Cerebellar cortex (tissue), 1 donor: Measurements from ENCODE around the gene ATP5MC2.
"Not testable (repeated sequence)": the region's sequence is repeated elsewhere in the genome, so short reads cannot be mapped to it uniquely, and the experiment has no call there.

Experiments
- DNase-seq: peaks from one replicate; pipeline ENCODE4 v3.0.0-alpha.2; 2015; ENCODE audit warnings: low spot score

ATP5MC2 gene

DNA sequence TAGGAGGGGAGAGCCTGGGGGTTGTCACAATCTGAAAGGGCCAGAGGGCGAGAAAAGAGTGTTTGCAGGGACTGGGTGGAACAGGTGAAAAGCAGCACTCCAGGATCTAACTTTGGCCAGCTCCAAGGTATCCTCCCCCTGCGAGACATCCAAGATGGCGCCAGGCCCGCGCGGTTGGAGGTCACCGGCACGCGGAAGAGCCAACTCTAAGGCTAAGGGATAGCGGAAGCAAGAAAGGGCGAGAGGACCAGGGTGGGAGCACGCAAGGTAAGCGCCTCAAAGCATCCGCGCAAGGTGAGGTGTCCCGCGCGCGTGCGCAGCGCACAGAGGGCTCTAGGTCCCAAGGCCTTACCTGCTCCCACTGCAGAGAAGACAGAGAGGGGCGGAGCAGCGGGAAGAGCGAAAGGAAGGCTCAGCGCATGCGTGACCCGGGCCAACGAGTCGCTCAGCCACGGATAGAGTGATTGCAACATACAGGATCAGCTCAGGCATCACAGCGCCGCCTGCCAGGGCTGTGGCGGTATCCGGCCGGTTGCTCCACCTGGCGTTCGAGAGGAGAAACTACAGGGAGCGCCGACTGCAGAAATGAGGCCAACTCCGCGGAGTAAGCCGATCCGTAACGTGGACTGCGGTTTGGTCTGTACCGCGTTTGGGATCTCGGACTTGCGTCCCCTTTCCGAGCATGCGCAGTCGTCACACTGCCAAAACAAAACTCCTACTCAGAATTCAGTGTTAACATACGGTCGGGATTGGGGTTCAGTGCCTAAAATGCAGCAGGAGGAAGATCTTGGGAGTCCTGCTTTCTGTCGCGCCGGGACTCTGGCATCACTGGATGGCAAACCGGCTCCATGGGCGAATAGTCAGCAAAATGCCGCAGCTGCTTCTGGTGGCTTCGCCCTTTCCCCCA is at the start of gene ATP5MC2:
Gene ATP5MC2, minus strand, starts transcription at position 383 of the 907 bp plus-strand sequence. CDS start 3,469 bp downstream, outside the sequence.
- peak; percentile 99 for DNase-seq

DNA sequence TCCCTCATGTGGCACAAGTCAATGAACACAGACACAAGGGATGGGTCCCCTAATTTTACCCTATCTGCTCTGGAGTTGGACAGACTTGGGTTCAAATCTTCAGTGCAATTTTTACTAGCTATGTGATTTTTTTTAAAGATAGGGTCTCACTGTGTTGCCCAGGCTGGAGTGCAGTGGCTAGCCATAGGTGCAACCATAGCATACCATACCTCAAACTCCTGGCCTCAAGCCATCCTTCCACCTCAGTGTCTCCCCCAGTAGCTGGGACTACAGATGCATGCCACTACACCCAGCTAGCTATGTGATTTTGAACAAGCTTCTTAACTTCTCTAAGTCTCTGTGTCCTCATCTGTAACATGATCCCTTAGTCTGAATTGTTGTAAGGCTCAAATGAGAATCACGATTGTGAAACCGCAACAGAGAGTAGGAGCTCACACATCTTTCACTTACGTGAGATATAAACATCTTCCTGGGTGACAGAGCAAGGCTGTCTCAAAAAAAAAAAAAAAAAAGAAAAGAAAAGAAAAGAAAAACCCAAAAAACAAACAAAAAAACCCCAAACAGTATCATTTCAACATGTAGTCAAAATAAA is 46.7 kb upstream of the ATP5MC2 start:
- no peak for DNase-seq

DNA sequence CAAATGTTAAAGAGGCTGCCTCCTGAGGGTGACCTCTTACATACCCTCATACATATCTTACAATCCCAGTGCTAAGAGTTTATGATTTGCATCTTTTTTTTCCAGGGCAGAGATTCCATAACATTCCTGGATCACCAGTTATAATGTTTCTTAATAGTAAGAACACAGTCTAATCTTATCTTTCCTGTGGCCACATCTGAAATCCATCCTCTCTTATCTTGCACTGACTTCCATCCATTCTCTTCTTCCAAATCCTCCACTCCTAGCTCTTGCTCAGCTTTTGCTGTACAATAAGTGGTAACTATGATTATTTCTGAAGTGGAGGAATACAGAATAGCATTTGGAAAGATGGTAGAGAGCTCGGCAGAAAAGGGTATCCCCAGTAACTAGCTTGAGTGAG is 45.1 kb upstream of the ATP5MC2 start:
- DNase-seq, result no peak

DNA sequence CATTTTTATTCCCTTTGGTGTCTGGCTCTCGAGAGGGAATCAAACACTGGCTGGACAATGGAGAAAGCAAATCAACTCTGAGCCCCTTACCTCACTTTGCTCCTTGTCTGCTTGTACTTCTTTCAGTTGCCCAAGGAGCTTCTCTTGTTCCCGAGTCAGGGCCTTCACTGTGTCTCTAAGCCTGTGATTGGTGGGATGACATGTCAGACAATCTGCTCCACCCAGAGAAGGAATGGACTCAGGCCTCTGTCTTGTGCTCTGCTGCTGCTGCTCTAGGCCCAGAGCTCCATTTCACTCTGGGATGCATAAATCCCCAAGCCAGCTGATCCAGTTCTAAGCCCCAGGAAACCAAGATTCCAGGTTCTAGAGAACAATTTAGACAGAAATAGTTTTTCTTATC is 43.8 kb upstream of the ATP5MC2 start:
- DNase-seq, result no peak

DNA sequence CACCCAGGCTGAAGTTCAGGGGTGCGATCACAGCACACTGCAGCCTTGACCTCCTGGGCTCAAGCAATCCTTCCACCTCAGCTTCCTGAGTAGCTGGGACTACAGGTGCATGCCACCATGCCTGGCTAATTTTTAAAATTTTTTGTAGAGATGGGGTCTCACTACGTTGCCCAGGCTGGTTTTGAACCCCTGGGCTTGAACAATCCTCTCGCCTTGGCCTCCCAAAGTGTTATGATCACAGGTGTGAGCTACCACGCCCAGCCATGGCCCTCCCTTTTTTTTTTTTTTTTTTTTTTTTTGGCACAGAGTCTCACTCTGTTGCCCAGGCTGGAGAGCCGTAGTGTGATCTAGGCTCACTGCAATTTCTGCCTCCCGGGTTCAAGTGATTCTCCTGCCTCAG is 42.7 kb upstream of the ATP5MC2 start:
- not testable (repeated sequence) for DNase-seq

DNA sequence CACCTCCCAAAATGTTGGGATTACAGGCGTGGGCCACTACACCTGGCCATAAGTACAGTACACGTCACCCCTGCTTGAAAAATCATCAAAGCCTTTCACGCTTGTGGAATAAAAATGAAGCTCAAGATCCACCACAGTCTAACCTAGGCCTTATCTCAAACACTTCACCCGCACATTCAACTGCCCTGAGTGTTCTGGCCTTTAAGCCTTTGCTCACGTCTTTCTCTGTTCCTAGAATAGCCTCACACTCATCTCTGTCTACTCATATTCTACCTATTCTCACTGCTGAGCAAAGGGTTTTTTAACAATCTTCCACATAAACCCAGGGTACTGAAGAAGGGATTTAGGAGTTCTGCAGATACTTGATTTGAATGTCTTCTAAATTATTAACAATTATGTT is 41.4 kb upstream of the ATP5MC2 start:
- no peak for DNase-seq

DNA sequence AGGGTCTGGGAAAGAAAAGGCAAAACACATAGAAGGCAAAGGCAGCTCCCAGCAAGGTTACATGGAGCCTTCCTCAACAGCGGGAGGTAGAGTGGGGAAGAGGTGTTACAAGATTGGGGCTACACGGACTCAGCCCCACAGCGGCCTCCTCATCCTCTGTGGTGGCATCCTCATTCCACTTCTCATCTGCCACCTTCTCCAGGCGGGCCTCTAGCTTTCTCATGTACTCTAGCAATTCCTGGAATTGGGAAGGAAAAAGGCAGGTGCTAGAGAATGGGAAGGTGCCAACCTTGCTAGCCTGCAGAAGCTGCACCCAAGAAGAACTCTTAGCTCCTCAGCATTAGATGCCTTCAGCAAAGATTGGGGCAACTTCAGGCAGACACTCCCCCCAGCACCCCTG is 38.1 kb upstream of the ATP5MC2 start:
- DNase-seq, result no peak

DNA sequence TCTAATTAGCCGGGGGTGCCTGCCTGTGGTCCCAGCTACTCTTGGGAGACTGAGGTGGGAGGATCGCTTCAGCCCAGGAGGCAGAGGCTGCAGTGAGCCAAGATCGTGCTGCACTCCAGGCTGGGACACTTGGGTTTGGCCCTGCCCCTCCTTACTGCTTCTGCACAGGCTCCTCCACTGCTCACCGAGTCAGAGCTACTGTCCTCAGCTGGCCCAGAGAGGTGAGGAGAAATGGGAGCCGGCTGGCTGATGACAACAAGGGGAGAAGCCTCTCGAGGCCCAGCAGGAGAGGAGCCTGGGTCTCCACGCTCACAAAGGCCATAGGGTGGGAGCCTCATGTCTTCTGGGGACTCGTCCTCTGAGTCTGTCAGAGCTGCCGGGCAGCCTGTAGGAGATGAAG is 37.6 kb upstream of the ATP5MC2 start:
- DNase-seq, result no peak

DNA sequence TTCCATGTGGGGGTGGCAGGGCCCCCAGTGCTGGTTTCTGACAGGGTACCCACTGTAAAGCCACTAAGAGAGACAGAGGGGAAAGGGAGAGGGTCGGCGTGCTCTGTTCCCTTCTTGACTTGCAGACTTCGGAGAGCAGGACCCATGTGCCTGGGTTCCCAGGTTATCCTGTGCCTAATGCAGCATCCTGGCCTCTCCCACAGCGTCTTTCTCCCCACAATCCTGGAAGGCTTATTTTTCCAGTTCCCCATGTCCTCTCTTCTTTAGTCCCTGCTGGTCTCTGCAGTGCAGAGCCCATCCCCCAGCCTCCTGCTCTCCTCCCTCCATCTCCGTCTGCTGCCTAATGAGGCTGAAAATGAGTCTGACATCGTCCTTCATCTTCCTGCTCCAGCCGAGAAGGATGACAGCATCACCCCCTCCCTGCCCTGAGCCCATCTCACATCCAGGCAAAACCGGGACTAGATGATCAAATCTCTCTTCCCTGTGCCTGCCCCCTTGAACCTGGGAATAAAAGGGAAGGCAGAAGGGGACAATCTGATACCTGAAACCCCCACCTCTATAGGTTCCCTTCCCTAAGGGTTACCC is 36.3 kb upstream of the ATP5MC2 start:
- peak; percentile 59 for DNase-seq

DNA sequence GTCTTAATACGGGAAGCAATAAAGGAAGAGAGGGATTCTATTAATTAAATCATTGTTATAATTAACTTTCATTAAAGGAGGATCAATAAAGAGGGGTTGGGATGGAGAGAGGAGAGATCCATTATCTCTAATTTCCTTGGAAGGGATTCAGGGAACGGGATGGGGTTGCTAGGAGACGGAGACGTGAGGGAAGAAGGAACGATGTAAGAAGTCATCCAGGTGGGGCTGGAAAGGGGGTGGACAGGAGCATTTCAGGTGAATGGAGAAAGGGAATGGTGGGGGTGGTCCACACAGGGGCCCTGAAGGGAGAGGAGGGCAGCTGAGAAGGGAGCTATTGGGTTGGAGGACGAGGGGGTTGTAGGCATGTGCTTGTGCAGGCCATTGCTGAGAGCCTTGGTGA is 34.2 kb upstream of the ATP5MC2 start:
- DNase-seq, result no peak

DNA sequence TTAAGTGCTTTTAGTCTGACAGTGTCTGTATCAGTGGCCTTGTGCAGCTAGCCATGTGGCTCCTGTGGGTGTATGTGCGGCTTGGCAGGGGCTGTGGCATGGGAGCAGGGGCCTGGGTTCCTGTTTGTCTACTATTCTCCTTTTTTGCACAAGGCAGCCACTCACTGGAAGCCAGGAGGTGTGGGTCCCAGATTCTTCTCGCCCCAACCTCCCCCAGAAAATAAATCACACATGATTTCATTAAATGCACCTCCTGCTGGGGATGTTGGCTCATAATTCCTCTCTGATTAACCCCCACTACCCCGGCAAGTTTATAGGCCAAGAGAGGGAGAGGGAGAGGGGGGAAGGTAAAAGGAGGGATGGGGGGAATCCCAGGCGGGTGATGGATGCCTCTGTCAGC is 33.8 kb upstream of the ATP5MC2 start:
- DNase-seq, result no peak

DNA sequence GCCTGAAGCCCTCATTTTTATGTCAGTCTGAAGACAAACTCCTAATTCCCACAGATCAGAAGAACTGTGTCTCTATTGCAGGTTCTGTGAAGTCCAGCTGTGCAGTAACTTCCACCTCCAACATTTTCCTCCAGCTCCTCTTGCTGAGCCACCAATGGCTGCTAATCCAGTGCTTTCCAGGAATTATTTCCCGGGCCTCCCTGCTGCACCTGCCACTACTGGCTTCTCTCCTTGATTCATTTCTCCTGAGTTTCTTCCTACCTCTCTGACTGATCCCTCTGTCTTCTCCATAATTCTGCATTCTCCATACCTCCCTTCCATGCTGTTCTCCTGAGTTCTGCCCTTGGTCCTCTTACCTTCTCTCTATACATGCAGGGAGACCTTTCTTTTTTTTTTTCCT is 30.2 kb upstream of the ATP5MC2 start:
- DNase-seq, result no peak

DNA sequence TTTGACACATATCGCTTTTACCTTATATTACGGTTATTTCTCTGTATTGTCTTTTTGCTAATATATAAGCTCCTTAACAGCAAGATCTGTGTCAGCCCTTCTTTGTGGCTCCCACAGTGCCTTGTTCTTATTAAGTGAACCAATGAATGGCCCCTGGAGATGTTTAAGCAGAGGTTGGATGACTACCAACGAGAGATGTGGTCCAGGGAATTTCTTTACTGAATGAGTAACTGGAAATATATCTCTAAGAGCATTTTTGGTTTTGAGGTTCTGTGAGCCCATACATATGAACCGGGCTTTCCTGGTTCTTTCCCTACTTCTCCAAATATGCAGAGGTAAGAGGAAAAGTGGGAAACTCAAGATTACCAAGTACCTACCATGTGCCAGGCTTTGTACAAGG is 27.9 kb upstream of the ATP5MC2 start:
- no peak for DNase-seq

DNA sequence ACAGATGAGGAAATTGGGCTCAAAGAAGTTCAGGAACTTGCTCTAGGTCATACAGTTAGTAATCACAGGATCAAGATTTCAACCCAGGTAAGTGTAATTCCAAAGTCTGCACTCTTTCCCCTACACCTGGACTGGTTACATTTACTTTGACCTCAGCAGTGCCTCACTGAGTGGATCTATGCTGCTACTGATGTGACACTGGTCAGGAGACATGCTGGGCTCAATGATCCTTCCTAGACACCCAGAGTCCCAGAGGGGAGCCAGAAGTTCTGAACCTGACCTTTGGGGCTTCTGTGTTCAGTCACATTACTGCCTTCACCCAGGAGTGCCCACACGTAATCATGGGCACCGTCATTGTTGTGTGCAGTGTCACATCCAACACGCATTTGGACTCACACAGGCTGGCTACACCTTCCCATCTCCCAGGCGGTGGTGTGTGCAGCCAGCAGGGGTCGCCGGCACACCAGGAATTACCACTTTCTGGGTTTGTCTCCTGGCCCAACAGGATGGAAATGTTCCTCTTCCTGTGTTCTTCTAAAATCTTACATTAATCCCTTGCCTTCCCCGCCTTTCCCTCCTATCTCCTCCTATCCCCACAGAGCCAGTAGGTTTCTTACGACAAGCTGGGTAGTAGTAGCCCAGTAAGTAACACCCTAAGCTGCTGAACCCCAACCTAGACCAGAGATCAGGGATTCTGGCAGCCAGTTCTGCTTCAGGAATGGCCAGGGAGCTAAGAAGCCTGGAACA is 25.8 kb upstream of the ATP5MC2 start:
- peak; percentile 87 for DNase-seq

DNA sequence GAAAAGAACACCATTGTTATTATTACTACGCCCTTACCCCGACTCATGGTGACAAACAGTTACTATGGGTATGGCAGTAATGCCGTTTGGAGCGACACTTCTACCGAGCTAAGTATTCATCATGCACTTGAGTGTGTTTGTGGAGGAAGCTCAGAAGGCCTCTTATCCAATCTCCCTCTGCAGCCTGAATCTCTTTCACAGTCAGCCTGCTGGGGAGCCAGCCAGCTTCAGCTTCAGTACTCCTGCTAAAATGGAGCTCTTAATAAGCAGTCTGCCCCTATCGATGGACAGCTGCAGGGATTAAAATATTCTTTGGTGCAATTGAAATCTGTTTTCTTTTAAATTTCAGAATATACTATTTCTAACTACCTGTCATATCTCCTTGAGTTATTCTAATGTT is 24.7 kb upstream of the ATP5MC2 start:
- DNase-seq, result peak; percentile 46

DNA sequence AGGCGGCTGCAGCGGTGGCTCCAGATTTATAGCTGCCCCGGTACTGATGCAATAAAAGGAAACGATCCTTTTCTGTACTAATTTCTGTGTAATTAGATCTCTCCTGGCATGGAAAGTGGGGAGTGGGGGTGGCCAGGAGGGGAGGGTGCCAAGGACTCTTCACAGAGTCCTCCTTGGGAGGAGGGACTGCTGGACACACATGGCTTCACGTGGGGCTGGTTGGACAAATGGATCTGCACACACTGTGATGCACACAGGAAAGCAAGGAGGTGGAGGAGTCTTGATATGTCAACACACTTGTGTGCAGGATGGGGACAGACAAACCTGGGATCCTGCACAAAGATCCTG is 23.8 kb upstream of the ATP5MC2 start:
- DNase-seq, result no peak

DNA sequence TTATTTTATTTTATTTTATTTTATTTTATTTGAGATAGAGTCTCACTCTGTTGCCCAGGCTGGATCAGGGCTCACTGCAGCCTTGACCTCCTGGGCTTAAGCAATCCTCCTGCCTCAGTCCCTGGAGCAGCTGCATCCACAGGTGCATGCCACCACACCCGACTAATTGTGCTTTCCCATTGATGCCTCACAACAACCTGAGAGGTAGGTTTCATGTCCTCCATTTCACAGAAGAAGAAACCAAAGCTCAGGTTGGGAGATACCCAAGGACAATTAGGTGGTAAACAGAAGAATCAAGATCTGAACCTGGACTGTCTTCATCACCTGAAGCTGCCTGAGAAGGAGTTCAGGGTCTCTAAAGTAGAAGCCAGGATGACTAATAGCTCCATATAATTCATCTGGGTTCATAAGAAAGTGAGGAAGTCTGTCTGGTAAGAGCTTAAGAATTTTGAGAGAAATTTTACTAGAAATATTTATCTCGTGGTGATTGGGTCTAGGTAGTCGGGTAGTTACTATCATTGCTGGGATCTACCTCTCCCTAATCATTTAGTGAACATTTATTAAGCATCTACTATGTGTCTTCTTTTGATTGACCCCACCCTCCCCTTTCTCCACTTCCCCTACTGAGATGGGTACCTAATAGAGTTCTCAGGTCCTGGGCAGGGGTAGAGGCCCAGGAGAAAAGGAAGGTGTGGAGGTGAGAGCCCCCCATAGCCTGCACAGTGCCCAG is 23.2 kb upstream of the ATP5MC2 start:
- DNase-seq, result no peak

DNA sequence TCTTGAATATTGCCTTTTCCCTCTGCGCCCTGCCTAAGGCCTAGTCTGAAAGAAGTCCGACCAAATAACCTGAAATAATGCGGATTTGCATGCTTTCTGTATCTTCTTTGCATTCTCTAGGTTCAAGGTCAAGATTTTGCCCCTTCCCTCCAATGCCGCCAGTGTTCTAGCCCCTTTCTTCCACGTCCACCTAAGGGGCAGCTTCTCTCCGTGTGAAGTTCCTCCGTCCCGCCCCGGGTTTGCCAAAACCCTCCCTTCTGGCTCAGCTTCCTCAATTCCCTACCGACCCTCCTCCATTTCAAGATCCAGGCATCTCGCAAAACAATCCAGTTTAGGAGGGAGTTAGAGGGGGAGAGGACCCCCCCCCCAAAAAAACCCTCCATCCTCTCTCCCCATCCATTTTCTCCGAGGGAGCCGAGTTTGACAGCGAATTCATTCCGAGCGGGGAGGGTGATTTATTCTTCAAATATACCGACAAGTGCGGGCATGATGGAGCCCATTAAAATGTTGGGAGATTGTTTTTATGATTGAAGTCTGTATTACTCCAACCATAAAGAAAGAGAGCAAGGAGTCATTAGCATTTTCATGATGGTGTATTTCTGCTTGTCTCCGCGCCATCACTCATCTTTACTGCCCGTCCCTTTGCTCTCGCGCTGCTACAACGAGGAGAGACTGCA is 20.9 kb upstream of the ATP5MC2 start:
- DNase-seq, result no peak

DNA sequence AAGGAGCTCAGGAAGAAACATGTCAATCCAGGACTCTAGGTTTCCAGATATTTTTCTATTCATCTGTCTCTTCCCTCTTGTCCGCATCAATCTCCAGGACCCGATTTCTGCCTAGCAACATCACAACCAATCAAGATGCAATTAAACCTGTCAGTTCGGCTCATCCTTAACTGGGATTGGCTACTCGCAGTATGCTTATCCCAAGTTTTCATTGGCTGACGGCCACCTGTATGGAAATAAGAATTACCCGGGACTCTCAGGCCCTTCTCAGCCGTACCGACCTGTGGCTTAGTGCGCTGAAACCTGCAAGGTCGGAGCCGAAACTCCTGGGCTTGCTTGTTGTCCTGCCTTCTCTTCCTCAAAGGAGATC is 20.4 kb upstream of the ATP5MC2 start:
- peak; percentile 99 for DNase-seq

DNA sequence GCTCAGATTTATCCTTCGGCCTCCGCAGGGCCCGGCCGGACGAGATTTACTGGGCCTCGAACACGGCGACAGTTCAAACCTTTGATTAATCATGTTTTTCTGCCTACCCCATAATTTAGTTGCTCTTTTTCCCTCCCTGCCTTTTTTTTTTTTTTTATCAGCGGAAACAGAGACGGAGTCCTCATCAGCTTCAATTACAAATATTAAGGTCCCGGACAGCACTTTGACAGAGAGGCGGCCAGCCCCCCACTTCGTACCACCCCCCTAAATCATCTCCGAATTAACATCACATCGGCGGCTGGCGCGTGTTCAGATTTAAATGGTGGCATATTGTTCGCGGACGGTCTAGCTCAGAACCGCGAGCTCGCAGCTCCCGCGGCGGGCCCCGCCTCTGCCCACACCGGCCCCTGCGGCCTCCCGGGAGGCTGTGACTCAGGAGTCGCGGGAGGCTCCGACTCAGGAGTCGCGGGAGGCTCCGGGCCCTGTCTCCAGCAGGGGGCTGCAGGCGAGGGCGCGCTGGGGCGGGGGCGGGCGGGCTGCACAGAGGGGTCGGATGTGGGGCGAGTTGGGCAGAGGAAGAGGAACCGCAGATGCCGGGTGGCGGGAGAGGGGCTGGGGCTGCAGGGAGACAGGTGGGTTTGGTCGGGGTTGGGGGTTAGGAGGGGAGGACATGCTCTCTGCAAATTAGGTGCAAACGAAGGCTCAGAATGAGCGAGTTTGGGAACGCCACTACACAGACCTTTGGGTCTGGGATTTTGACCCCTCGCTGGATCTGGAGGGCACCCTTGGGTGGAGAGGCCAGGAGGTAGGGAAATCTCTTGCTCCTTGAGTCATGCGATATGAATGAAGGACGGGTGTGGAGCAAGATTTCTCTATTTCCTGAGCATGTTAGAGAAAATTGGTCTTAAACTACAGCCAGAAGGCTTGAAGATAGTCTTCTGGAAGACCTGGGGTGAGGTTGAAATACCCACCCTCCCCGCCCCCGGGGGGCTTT is 19.6 kb upstream of the ATP5MC2 start:
- no peak for DNase-seq
